GM19455 (cell line): ENCODE measurements around the gene ZNF626.
A peak's percentile ranks its signal among the peaks of the same experiment; 100 is the strongest.
"Not testable (repeated sequence)": the region's sequence is repeated elsewhere in the genome, so short reads cannot be mapped to it uniquely, and the experiment has no call there.

Experiments
- ATAC-seq: cut with Tn5 transposase; IDR thresholded peaks from one replicate; pipeline ENCODE4 v1.9.1; 2021; ENCODE audit not compliant: unreplicated experiment

Gene ZNF626

GRCh38 chr19:20661150-20661819, at the start of gene ZNF626:
TSS of gene ZNF626 (minus strand) at chr19:20661571. CDS start at chr19:20661446, 125 bp downstream.
- ATAC-seq: peak; percentile 85

GRCh38 chr19:20669263-20669662, 7.9 kb upstream of the ZNF626 start:
- no peak for ATAC-seq

GRCh38 chr19:20667281-20667680, 5.9 kb upstream of the ZNF626 start:
- no peak for ATAC-seq

- no peak for ATAC-seq
These were observed 3.8 kb upstream of the ZNF626 start for GRCh38 chr19:20664901-20665781.

GRCh38 chr19:20664475-20664874, 3.1 kb upstream of the ZNF626 start:
- not testable (repeated sequence) for ATAC-seq

- no peak for ATAC-seq
These were observed 1.2 kb upstream of the ZNF626 start for GRCh38 chr19:20662421-20663105.

GRCh38 chr19:20660473-20661140, 764 bp downstream of the ZNF626 start:
- no peak for ATAC-seq

GRCh38 chr19:20640545-20640944, 20.8 kb downstream of the ZNF626 start:
- ATAC-seq: no peak

GRCh38 chr19:20640023-20640422, 21.3 kb downstream of the ZNF626 start:
- no peak for ATAC-seq

- ATAC-seq: not testable (repeated sequence)
These were observed 36.8 kb downstream of the ZNF626 start for GRCh38 chr19:20624560-20624959.

- no peak for ATAC-seq
These were observed 45.3 kb downstream of the ZNF626 start for GRCh38 chr19:20616071-20616470.

GRCh38 chr19:20614971-20615370, 46.4 kb downstream of the ZNF626 start:
- ATAC-seq: not testable (repeated sequence)

GRCh38 chr19:20612711-20613316, 48.6 kb downstream of the ZNF626 start:
- ATAC-seq: no peak

GRCh38 chr19:20611866-20612265, 49.5 kb downstream of the ZNF626 start:
- no peak for ATAC-seq

- no peak for ATAC-seq
These were observed 53.4 kb downstream of the ZNF626 start for GRCh38 chr19:20607943-20608342.
